ENCODE results near the gene GRIA3.

Gene GRIA3

GRCh38 chrX:123267220-123267619 lies 83.1 kb downstream of the GRIA3 start:
- H3K4me3 ChIP-seq (ENCODE audit: low read length in 2 of 2), result no peak overlapping the region
- H3K4ac ChIP-seq (ENCODE audit: low read length), result no peak overlapping the region
- no peak overlapping the region for H4K8ac ChIP-seq (ENCODE audit: low read depth, low read length)
- no peak overlapping the region for H2BK120ac ChIP-seq (ENCODE audit: low read depth, low read length)
- H4K91ac ChIP-seq (ENCODE audit: low read depth, low read length, poor library complexity), result no peak overlapping the region
- no peak overlapping the region for H2BK12ac ChIP-seq (ENCODE audit: low read length)
- no peak overlapping the region for H3K23ac ChIP-seq (ENCODE audit: low read depth, low read length, poor library complexity)
- H2BK5ac ChIP-seq (ENCODE audit: low read length), result no peak overlapping the region
- H2AK5ac ChIP-seq (ENCODE audit: low read depth, low read length), result no peak overlapping the region
- H3K27ac ChIP-seq (replicated peaks; ENCODE audit: low read length), result no peak overlapping the region
- H3K9me3 ChIP-seq (replicated peaks in 1 of 2; ENCODE audit: control insufficient read depth in 2 of 2, insufficient read depth in 1 of 2, low read depth in 1 of 2, low read length in 2 of 2), result no peaks in the 10 kb centered on the region
- no peaks in the 10 kb centered on the region for H3K79me1 ChIP-seq (ENCODE audit: low read depth, low read length)
- no peak for DNase-seq (ENCODE audit: low spot score)
- H3K27me3 ChIP-seq (ENCODE audit: control insufficient read depth in 3 of 3, insufficient read depth in 3 of 3, low read depth in 1 of 3, low read length in 3 of 3), result peaks cover 0 to 3% (median 0%) of the 10 kb centered on the region in 3 experiments
- no peak overlapping the region for H3K14ac ChIP-seq (ENCODE audit: low read length)
- WGBS, 2 donors (ENCODE audit: extremely low coverage in 2 of 2, insufficient read length in 2 of 2, insufficient replicate concordance in 1 of 2), result no CpG with 5 or more reads among the region's 3 CpGs
- H2BK15ac ChIP-seq (ENCODE audit: low read length), result no peak overlapping the region
- H3K4me1 ChIP-seq (ENCODE audit: control insufficient read depth in 2 of 2, insufficient read depth in 1 of 2, low read depth in 1 of 2, low read length in 2 of 2), result peaks cover 0 to 9% of the 10 kb centered on the region in 2 donors
- H3K4me2 ChIP-seq (ENCODE audit: insufficient read depth, low read length, poor library complexity, severe bottlenecking), result no peak overlapping the region
- H2AFZ ChIP-seq (ENCODE audit: low read length), result no peak overlapping the region
- no peak overlapping the region for H3K9ac ChIP-seq (ENCODE audit: low read depth, low read length, poor library complexity)
- no peak overlapping the region for H3K18ac ChIP-seq (ENCODE audit: low read length)
- no peaks in the 10 kb centered on the region for H3K36me3 ChIP-seq (replicated peaks in 1 of 2; ENCODE audit: control insufficient read depth in 2 of 2, insufficient read depth in 2 of 2, low read length in 2 of 2)

- H3K9me3 ChIP-seq (replicated peaks in 1 of 2; ENCODE audit: control insufficient read depth in 2 of 2, insufficient read depth in 1 of 2, low read depth in 1 of 2, low read length in 2 of 2), result no peaks in the 10 kb centered on the region
These were observed 87.8 kb downstream of the GRIA3 start for GRCh38 chrX:123271902-123272301.

GRCh38 chrX:123272630-123273029 lies 88.6 kb downstream of the GRIA3 start:
- H2BK120ac ChIP-seq (ENCODE audit: low read depth, low read length), result no peak overlapping the region
- H3K27ac ChIP-seq (replicated peaks; ENCODE audit: low read length), result no peak overlapping the region
- H4K91ac ChIP-seq (ENCODE audit: low read depth, low read length, poor library complexity), result no peak overlapping the region
- peaks cover 0 to 5% (median 0%) of the 10 kb centered on the region in 3 experiments for H3K27me3 ChIP-seq (ENCODE audit: control insufficient read depth in 3 of 3, insufficient read depth in 3 of 3, low read depth in 1 of 3, low read length in 3 of 3)
- no peak overlapping the region for H4K8ac ChIP-seq (ENCODE audit: low read depth, low read length)
- no peak overlapping the region for H3K9ac ChIP-seq (ENCODE audit: low read depth, low read length, poor library complexity)
- no peaks in the 10 kb centered on the region for H3K79me1 ChIP-seq (ENCODE audit: low read depth, low read length)
- H3K4me2 ChIP-seq (ENCODE audit: insufficient read depth, low read length, poor library complexity, severe bottlenecking), result no peak overlapping the region
- no peak overlapping the region for H2BK12ac ChIP-seq (ENCODE audit: low read length)
- no peaks in the 10 kb centered on the region for H3K9me3 ChIP-seq (replicated peaks in 1 of 2; ENCODE audit: control insufficient read depth in 2 of 2, insufficient read depth in 1 of 2, low read depth in 1 of 2, low read length in 2 of 2)
- DNase-seq (ENCODE audit: low spot score), result no peak
- no peak overlapping the region for H2AK5ac ChIP-seq (ENCODE audit: low read depth, low read length)
- no peak overlapping the region for H3K4me3 ChIP-seq (ENCODE audit: low read length in 2 of 2)
- H3K36me3 ChIP-seq (replicated peaks in 1 of 2; ENCODE audit: control insufficient read depth in 2 of 2, insufficient read depth in 2 of 2, low read length in 2 of 2), result no peaks in the 10 kb centered on the region
- H3K18ac ChIP-seq (ENCODE audit: low read length), result no peak overlapping the region
- no peak overlapping the region for H2AFZ ChIP-seq (ENCODE audit: low read length)
- H2BK15ac ChIP-seq (ENCODE audit: low read length), result no peak overlapping the region
- no peak overlapping the region for H3K14ac ChIP-seq (ENCODE audit: low read length)
- peaks cover 0 to 2% of the 10 kb centered on the region in 2 donors for H3K4me1 ChIP-seq (ENCODE audit: control insufficient read depth in 2 of 2, insufficient read depth in 1 of 2, low read depth in 1 of 2, low read length in 2 of 2)
- no peak overlapping the region for H3K23ac ChIP-seq (ENCODE audit: low read depth, low read length, poor library complexity)
- WGBS, 2 donors (ENCODE audit: extremely low coverage in 2 of 2, insufficient read length in 2 of 2, insufficient replicate concordance in 1 of 2), result no CpG with 5 or more reads among the region's 4 CpGs
- H2BK5ac ChIP-seq (ENCODE audit: low read length), result no peak overlapping the region
- no peak overlapping the region for H3K4ac ChIP-seq (ENCODE audit: low read length)

More at GRCh38 chrX:123271902-123272301, 87.8 kb downstream of the GRIA3 start:
- no peak overlapping the region for H3K9ac ChIP-seq (ENCODE audit: low read depth, low read length, poor library complexity)
- no peak overlapping the region for H3K23ac ChIP-seq (ENCODE audit: low read depth, low read length, poor library complexity)
- H3K4ac ChIP-seq (ENCODE audit: low read length), result no peak overlapping the region
- H3K18ac ChIP-seq (ENCODE audit: low read length), result no peak overlapping the region
- no peaks in the 10 kb centered on the region for H3K79me1 ChIP-seq (ENCODE audit: low read depth, low read length)
- no CpG with 5 or more reads among the region's 2 CpGs for WGBS, 2 donors (ENCODE audit: extremely low coverage in 2 of 2, insufficient read length in 2 of 2, insufficient replicate concordance in 1 of 2)
- H2BK5ac ChIP-seq (ENCODE audit: low read length), result no peak overlapping the region
- H3K4me2 ChIP-seq (ENCODE audit: insufficient read depth, low read length, poor library complexity, severe bottlenecking), result no peak overlapping the region
- H3K36me3 ChIP-seq (replicated peaks in 1 of 2; ENCODE audit: control insufficient read depth in 2 of 2, insufficient read depth in 2 of 2, low read length in 2 of 2), result no peaks in the 10 kb centered on the region
- H3K4me3 ChIP-seq (ENCODE audit: low read length in 2 of 2), result no peak overlapping the region
- H3K27ac ChIP-seq (replicated peaks; ENCODE audit: low read length), result no peak overlapping the region
- H3K27me3 ChIP-seq (ENCODE audit: control insufficient read depth in 3 of 3, insufficient read depth in 3 of 3, low read depth in 1 of 3, low read length in 3 of 3), result peaks cover 0 to 5% (median 0%) of the 10 kb centered on the region in 3 experiments
- H2AFZ ChIP-seq (ENCODE audit: low read length), result no peak overlapping the region
- H3K14ac ChIP-seq (ENCODE audit: low read length), result no peak overlapping the region
- peaks cover 0 to 2% of the 10 kb centered on the region in 2 donors for H3K4me1 ChIP-seq (ENCODE audit: control insufficient read depth in 2 of 2, insufficient read depth in 1 of 2, low read depth in 1 of 2, low read length in 2 of 2)
- no peak overlapping the region for H2BK12ac ChIP-seq (ENCODE audit: low read length)
- no peak overlapping the region for H2BK120ac ChIP-seq (ENCODE audit: low read depth, low read length)
- DNase-seq (ENCODE audit: low spot score), result no peak
- no peak overlapping the region for H4K8ac ChIP-seq (ENCODE audit: low read depth, low read length)
- H2AK5ac ChIP-seq (ENCODE audit: low read depth, low read length), result no peak overlapping the region
- H2BK15ac ChIP-seq (ENCODE audit: low read length), result no peak overlapping the region
- no peak overlapping the region for H4K91ac ChIP-seq (ENCODE audit: low read depth, low read length, poor library complexity)

GRCh38 chrX:123274796-123275195 lies 90.7 kb downstream of the GRIA3 start:
- no peak overlapping the region for H2BK12ac ChIP-seq (ENCODE audit: low read length)
- H3K9ac ChIP-seq (ENCODE audit: low read depth, low read length, poor library complexity), result no peak overlapping the region
- no peak overlapping the region for H3K4me2 ChIP-seq (ENCODE audit: insufficient read depth, low read length, poor library complexity, severe bottlenecking)
- H2AFZ ChIP-seq (ENCODE audit: low read length), result no peak overlapping the region
- H3K9me3 ChIP-seq (replicated peaks in 1 of 2; ENCODE audit: control insufficient read depth in 2 of 2, insufficient read depth in 1 of 2, low read depth in 1 of 2, low read length in 2 of 2), result no peaks in the 10 kb centered on the region
- H3K4ac ChIP-seq (ENCODE audit: low read length), result no peak overlapping the region
- no peak overlapping the region for H2AK5ac ChIP-seq (ENCODE audit: low read depth, low read length)
- H3K23ac ChIP-seq (ENCODE audit: low read depth, low read length, poor library complexity), result no peak overlapping the region
- H3K4me1 ChIP-seq (ENCODE audit: control insufficient read depth in 2 of 2, insufficient read depth in 1 of 2, low read depth in 1 of 2, low read length in 2 of 2), result no peaks in the 10 kb centered on the region
- H3K27ac ChIP-seq (replicated peaks; ENCODE audit: low read length), result no peak overlapping the region
- no peak overlapping the region for H3K14ac ChIP-seq (ENCODE audit: low read length)
- no peaks in the 10 kb centered on the region for H3K79me1 ChIP-seq (ENCODE audit: low read depth, low read length)
- no peak overlapping the region for H4K91ac ChIP-seq (ENCODE audit: low read depth, low read length, poor library complexity)
- DNase-seq (ENCODE audit: low spot score), result no peak
- no peak overlapping the region for H2BK5ac ChIP-seq (ENCODE audit: low read length)
- H4K8ac ChIP-seq (ENCODE audit: low read depth, low read length), result no peak overlapping the region
- no peak overlapping the region for H3K4me3 ChIP-seq (ENCODE audit: low read length in 2 of 2)
- H2BK15ac ChIP-seq (ENCODE audit: low read length), result no peak overlapping the region
- no peak overlapping the region for H3K18ac ChIP-seq (ENCODE audit: low read length)
- H3K36me3 ChIP-seq (replicated peaks in 1 of 2; ENCODE audit: control insufficient read depth in 2 of 2, insufficient read depth in 2 of 2, low read length in 2 of 2), result no peaks in the 10 kb centered on the region
- WGBS, 2 donors (ENCODE audit: extremely low coverage in 2 of 2, insufficient read length in 2 of 2, insufficient replicate concordance in 1 of 2), result no CpG with 5 or more reads among the region's 2 CpGs
- no peak overlapping the region for H2BK120ac ChIP-seq (ENCODE audit: low read depth, low read length)
- peaks cover 0 to 5% (median 0%) of the 10 kb centered on the region in 3 experiments for H3K27me3 ChIP-seq (ENCODE audit: control insufficient read depth in 3 of 3, insufficient read depth in 3 of 3, low read depth in 1 of 3, low read length in 3 of 3)
